Stimulated activated CD8-positive, alpha-beta memory T cell treated with anti-CD3 and anti-CD28 coated beads, Interleukin-12 subunit alpha, Interleukin-12 subunit beta, amount 100 ng/mL, for 24 hours (primary cell): ENCODE data around the gene CRB1.

Experiments
- DNase-seq: peaks from one replicate; pipeline ENCODE4 v3.0.0-alpha.2; 2020; ENCODE audit errors: extremely low read depth

Gene CRB1

GRCh38 chr1:197351821-197352440 is 83.9 kb downstream of the CRB1 start:
- no peak for DNase-seq

- DNase-seq = no peak
Observed at GRCh38 chr1:197355248-197355995, 87.4 kb downstream of the CRB1 start.

GRCh38 chr1:197356723-197357533 is 88.9 kb downstream of the CRB1 start:
- DNase-seq = no peak

GRCh38 chr1:197358959-197359358 is 90.9 kb downstream of the CRB1 start:
- no peak for DNase-seq

GRCh38 chr1:197360068-197360467 is 92.0 kb downstream of the CRB1 start:
- no peak for DNase-seq

- DNase-seq = no peak
Observed at GRCh38 chr1:197362871-197363270, 94.8 kb downstream of the CRB1 start.

- DNase-seq = no peak
Observed at GRCh38 chr1:197363855-197364254, 95.8 kb downstream of the CRB1 start.

GRCh38 chr1:197366996-197367395 is 98.9 kb downstream of the CRB1 start:
- DNase-seq = no peak

GRCh38 chr1:197367627-197368026 is 99.6 kb downstream of the CRB1 start:
- no peak for DNase-seq

GRCh38 chr1:197374428-197374827 is 106.4 kb downstream of the CRB1 start:
- no peak for DNase-seq

GRCh38 chr1:197384471-197384870 is 116.4 kb downstream of the CRB1 start:
- DNase-seq = no peak

GRCh38 chr1:197388801-197389200 is 120.7 kb downstream of the CRB1 start:
- DNase-seq = no peak

- DNase-seq = no peak
Observed at GRCh38 chr1:197390856-197391255, 122.8 kb downstream of the CRB1 start.

GRCh38 chr1:197391303-197392226 is 123.5 kb downstream of the CRB1 start:
- DNase-seq = no peak

- no peak for DNase-seq
Observed at GRCh38 chr1:197392541-197392940, 124.5 kb downstream of the CRB1 start.

GRCh38 chr1:197393105-197393504 is 125.1 kb downstream of the CRB1 start:
- no peak for DNase-seq

GRCh38 chr1:197393772-197394171 is 125.7 kb downstream of the CRB1 start:
- DNase-seq = no peak

GRCh38 chr1:197394831-197395608 is 127.0 kb downstream of the CRB1 start:
- no peak for DNase-seq

- DNase-seq = no peak
Observed at GRCh38 chr1:197397895-197398294, 129.8 kb downstream of the CRB1 start.

GRCh38 chr1:197399755-197400521 is 131.9 kb downstream of the CRB1 start:
- DNase-seq = no peak
